ENCODE results near the gene BRD7. TPM values are rescaled to one million over a fixed set of nuclear protein-coding genes. Genes with fewer than 3 reads are reported as not detected.

Gene BRD7
- total RNA-seq, 3 donors from 2014 or later: 50.8 to 79.6 (median 56.1) TPM

DNA sequence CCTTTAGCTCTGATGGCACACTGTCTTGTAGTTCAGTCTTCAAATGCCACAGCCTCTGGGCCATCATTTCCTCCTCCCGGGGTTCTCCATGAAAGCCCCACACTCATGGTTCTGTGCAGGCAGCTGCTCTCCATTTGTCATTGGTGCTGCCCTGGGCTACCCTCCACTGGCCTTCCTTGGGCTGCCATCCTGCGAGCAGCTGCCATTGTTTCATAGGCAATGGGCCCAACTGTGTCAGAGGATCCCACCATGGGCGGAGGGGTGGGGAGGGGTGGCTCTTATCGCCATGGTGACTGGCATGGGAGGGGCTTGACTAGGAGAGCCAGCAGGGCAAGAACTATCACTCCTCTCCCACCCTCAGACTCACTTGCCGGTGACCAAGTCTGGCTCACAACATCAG is 38.6 kb upstream of the BRD7 start:
- no peaks in the 10 kb centered on the region for H3K9me3 ChIP-seq
- no peak for TF ChIP-seq CTCF (IDR thresholded peaks at IDR 0.05)
- H3K4me3 ChIP-seq: no peak overlapping the region
- intact Hi-C loops (cut with DNase I, micrococcal nuclease): no loop called here
- H3K36me3 ChIP-seq (ENCODE audit: low read depth): no peaks in the 10 kb centered on the region
- ATAC-seq: no peak
- no peaks in the 10 kb centered on the region for H3K4me1 ChIP-seq (ENCODE audit: low read depth)
- no peak for DNase-seq

- no peak for ATAC-seq
- DNase-seq: no peak
- no peak for TF ChIP-seq CTCF (IDR thresholded peaks at IDR 0.05)
- H3K9me3 ChIP-seq: no peaks in the 10 kb centered on the region
- no peak overlapping the region for H3K4me3 ChIP-seq
- intact Hi-C loops (cut with DNase I, micrococcal nuclease): no loop called here
- H3K36me3 ChIP-seq (ENCODE audit: low read depth): no peaks in the 10 kb centered on the region
- H3K4me1 ChIP-seq (ENCODE audit: low read depth): no peaks in the 10 kb centered on the region
Measured at GRCh38 chr16:50403491-50403890, 34.7 kb upstream of the BRD7 start.

- DNase-seq (no peak), ATAC-seq (no peak)
- Histone ChIP-seq H3K4me1 (ENCODE audit: low read depth) (no peaks in the 10 kb centered on the region), H3K36me3 (ENCODE audit: low read depth) (no peaks in the 10 kb centered on the region), H3K4me3 (no peak overlapping the region), H3K9me3 (no peaks in the 10 kb centered on the region)
- intact Hi-C loops (cut with DNase I, micrococcal nuclease): no loop called here
- TF ChIP-seq CTCF (IDR thresholded peaks at IDR 0.05): no peak
Measured at GRCh38 chr16:50402298-50402895, 33.6 kb upstream of the BRD7 start.

- H3K4me1 ChIP-seq (ENCODE audit: low read depth): no peaks in the 10 kb centered on the region
- no peak for TF ChIP-seq CTCF (IDR thresholded peaks at IDR 0.05)
- ATAC-seq (no peak), DNase-seq (no peak)
- H3K36me3 ChIP-seq (ENCODE audit: low read depth): no peaks in the 10 kb centered on the region
- H3K9me3 ChIP-seq: no peaks in the 10 kb centered on the region
- no peak overlapping the region for H3K4me3 ChIP-seq
- intact Hi-C loops (cut with DNase I, micrococcal nuclease): no loop called here
Measured at GRCh38 chr16:50401355-50401754, 32.6 kb upstream of the BRD7 start.

DNA sequence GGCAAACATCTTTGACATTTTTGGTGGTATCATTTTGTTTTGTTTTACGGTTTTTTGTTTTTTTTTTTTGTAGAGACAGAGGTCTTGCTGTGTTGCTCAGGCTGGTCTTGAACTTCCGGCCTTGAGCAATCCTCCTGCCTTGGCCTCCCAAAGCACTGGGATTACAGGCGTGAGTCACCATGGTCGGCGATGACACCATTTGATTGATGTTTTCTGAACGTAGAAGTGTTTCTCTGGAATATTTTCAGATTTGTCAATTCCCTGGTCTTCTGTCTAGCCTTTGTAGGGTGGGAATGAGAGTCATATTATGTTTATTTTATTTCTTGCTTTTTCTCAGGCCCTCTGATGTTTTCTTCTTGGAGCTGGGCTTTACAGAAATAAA is 32.2 kb upstream of the BRD7 start:
- Histone ChIP-seq H3K36me3 (ENCODE audit: low read depth) (no peaks in the 10 kb centered on the region), H3K4me3 (no peak overlapping the region), H3K9me3 (no peaks in the 10 kb centered on the region), H3K4me1 (ENCODE audit: low read depth) (no peaks in the 10 kb centered on the region)
- intact Hi-C loops (cut with DNase I, micrococcal nuclease): no loop called here
- no peak for DNase-seq
- no peak for ATAC-seq
- no peak for TF ChIP-seq CTCF (IDR thresholded peaks at IDR 0.05)
